GM06990 (cell line): ENCODE results near the gene AGAP3.

ENCODE experiments used
- DNase-seq: peaks from one replicate; pipeline ENCODE4 v3.0.0-alpha.2; 2011; ENCODE audit not compliant: insufficient read length; ENCODE audit errors: extremely low read depth
- H3K27me3 ChIP-seq: replicated peaks from 2 replicates; pipeline ENCODE4 v1.6.0; 2011; ENCODE audit warnings: low read length; ENCODE audit not compliant: control insufficient read depth, insufficient read depth
- H3K36me3 ChIP-seq: 2 replicates; pipeline ENCODE4 v1.5.1; 2011; ENCODE audit warnings: low read length; ENCODE audit not compliant: control insufficient read depth, insufficient read depth
- H3K4me3 ChIP-seq: replicated peaks from 2 replicates; pipeline ENCODE4 v1.5.1; 2011; ENCODE audit warnings: low read depth, mild to moderate bottlenecking, control low read depth, low read length
- TF ChIP-seq, protein P1 (sequence below): IDR thresholded peaks from 2 replicates; pipeline ENCODE4 v1.5.1; 2011; ENCODE audit warnings: low read length, control low read depth, mild to moderate bottlenecking, inconsistent platforms; ENCODE audit not compliant: insufficient read depth, poor library complexity, severe bottlenecking

The AGAP3 gene

DNA sequence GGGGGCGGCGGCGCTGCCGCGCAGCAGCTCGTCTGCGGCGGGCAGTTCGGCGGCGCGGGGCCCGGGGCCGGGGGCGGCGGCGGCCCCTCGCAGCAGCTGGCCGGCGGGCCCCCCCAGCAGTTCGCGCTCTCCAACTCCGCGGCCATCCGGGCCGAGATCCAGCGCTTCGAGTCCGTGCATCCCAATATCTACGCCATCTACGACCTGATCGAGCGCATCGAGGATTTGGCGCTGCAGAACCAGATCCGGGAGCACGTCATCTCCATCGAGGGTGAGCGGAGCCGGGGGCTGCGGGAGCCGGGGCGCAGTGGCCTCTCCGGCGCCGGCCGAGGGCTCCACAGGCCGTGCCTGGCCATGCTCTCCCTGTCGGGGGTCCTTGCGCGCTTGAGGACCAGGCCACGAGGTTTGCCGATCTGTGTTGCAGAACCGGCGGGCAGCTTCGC lies 548 bp downstream of the AGAP3 start:
- peak overlapping the region; percentile 88 for H3K4me3 ChIP-seq
- TF ChIP-seq, protein P1, sequence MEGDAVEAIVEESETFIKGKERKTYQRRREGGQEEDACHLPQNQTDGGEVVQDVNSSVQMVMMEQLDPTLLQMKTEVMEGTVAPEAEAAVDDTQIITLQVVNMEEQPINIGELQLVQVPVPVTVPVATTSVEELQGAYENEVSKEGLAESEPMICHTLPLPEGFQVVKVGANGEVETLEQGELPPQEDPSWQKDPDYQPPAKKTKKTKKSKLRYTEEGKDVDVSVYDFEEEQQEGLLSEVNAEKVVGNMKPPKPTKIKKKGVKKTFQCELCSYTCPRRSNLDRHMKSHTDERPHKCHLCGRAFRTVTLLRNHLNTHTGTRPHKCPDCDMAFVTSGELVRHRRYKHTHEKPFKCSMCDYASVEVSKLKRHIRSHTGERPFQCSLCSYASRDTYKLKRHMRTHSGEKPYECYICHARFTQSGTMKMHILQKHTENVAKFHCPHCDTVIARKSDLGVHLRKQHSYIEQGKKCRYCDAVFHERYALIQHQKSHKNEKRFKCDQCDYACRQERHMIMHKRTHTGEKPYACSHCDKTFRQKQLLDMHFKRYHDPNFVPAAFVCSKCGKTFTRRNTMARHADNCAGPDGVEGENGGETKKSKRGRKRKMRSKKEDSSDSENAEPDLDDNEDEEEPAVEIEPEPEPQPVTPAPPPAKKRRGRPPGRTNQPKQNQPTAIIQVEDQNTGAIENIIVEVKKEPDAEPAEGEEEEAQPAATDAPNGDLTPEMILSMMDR: no peak
- DNase-seq: peak; percentile 60
- no peaks in the 10 kb centered on the region for H3K36me3 ChIP-seq
- H3K27me3 ChIP-seq: no peaks in the 10 kb centered on the region

DNA sequence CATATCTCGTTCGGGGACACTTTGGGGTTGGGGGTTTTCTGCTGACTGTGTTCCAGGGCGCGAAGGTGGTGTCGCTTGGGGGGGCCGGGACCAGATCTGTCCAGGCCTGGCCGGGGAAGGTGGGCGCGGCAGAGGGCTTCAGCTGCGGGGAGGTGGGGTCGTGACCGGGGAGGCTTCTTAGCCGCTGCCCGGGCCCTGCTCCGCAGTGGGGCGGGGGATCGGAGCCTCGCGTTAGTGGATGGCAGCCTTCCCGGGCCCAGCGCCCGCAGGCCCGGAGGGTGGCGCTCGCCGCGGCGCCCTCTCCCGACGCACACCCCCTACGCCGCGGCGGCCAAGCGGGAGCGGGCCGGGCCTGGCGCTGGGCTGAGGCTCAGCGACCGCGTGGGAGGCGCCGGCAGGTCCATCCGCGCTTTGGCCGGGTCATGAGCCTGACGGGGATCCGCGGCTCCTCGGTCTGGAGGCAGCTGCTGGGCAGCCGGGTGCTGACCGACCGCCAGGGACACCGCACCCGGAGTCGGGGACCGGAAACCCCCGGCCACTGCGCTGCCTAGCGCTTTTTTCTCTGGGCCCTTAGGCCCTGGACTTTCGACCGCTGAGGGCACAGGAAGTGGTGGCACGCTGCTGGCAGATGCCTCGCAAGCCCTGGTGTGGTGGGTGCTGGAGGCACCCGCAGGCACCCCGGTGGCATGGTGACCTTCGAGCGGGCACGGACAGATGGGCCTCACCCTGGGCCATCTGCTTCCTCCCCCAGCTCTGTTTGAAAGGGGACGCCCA lies 1.2 kb downstream of the AGAP3 start:
- no peaks in the 10 kb centered on the region; the same call in 1 of the 2 replicates for H3K36me3 ChIP-seq
- peak; percentile 74 for DNase-seq
- TF ChIP-seq, protein P1: no peak
- no peaks in the 10 kb centered on the region for H3K27me3 ChIP-seq
- H3K4me3 ChIP-seq: peak overlapping the region; percentile 88

DNA sequence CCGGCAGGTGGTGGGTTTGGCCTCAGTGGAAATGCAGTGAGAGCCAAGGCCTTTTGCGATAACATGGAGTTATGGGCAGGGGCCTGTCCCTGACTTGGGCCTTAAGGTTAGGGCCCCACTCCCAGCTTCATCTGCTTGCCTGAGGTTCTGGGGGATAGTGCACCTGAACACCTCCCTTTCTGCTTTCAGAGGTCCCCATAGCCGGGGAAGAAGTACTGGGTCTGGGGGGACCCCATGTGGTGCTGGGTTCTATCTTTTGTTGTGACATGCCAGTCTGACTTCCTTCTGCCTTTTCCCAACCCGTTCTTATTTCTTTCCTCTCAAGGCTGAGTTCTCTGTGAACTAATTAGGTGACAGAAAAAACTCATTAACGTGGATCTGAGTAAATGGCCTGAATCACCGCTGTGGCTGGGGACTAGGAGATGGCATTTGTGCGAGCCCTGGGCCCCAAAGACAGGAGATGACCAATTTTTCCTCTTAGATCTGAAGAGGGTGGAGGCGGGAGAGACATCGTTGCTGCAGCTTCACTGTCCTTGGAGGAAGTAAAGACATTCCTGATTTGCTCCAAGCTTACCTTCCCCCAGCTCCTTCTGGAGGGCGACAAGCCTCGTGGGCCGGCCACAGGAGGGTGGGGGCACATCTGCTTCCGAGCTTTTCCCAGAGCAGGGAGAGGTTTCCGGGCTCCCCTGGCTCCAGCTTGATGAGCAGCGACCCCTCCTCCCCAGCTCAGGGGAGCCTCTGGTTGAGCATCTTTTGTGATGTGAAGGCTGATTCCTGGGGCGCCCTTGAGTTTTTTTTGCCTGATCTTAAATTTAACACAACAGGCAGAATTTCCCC lies 2.0 kb downstream of the AGAP3 start:
- DNase-seq: no peak
- TF ChIP-seq, protein P1: no peak
- no peaks in the 10 kb centered on the region for H3K27me3 ChIP-seq
- peak overlapping the region; percentile 88 for H3K4me3 ChIP-seq
- no peaks in the 10 kb centered on the region; the same call in 1 of the 2 replicates for H3K36me3 ChIP-seq

DNA sequence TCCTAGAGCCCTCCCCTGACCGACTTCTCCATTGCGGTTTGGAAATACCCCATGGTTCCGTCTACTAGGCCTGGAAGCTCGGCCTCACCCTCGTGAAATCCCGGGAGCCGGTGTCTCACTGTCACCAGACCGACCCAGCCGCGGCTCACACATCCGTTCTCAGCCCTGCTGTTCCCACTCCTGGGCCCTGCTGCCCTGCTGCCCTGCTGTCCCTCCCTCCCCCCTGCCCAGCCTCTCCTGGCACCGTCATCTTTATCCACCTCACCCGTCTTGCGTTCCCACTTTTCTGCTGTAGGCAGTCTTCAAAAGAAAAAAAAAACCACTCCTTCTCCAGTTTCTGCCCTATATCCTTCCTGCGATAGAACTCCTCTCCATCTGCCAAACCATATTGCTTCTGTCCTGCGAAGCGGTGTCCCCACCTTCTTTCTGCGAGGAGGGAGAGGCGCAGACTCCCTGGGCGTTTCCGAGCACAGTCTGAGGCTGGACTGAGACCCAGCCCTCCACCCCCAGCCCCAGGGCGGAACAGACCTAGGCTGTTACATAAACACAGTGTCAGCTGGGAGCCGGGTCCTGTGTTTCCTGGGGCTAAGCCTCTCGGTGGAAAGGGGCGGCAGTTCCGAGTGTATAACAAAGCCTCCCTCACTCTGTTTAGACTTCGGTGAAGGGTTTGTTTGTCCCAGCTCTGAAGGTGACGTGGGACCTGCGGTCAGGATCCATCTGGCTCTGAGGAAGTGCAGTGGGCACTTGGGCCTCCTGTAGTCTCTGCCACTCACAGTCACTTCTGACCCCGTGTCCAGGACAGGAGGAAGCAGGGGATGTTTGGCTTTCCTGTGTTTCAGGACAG lies 2.8 kb downstream of the AGAP3 start:
- DNase-seq: no peak
- Histone ChIP-seq H3K36me3 (peaks cover 2% of the 10 kb centered on the region), H3K4me3 (no peak overlapping the region), H3K27me3 (no peaks in the 10 kb centered on the region)
- TF ChIP-seq, protein P1: no peak

DNA sequence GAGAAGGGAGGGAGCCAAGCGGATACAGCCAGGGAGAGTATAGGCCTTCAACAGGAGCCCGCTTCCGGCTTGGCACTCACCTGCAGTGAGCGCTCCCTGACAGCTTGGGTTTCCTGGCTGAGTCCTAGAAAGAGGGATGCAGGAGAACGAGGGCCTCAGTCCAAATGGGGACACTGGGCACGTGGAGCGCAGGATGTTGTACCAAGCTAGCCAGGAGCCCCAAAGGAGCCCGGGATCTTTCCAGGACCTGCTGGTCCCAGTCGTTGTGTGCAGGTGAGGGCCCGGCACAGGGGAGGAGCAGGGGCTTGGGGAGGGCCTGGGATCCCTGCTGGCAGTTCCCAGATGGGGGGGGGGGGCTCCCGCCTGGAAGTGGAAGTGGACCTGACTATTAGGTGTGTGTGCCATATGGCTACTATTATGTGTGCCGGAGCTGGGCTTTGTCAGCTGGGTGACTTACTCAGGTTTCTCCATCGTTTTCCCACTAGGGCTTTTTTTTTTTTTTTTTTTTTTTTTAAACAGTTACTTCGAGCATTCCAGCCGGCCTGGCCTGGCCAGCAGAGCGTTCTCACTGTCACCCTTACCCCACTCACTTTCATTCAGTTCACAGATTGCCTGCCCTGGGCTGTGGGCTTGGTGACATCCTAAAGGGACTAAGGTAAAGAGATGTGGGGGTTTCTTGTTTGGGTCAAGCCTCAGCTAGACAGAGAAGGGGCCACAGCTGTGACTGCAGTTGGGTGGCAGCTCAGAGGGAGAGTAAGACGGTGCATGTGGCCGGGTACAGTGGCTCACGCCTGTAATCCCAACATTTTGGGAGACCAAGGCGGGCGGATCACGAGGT lies 3.8 kb downstream of the AGAP3 start:
- TF ChIP-seq, protein P1: no peak
- Histone ChIP-seq H3K27me3 (no peaks in the 10 kb centered on the region), H3K36me3 (peaks cover 2% of the 10 kb centered on the region), H3K4me3 (no peak overlapping the region)
- DNase-seq: no peak
